H9 (cell line): ENCODE results near the gene PTPRF. TPM values are rescaled to one million over a fixed set of nuclear protein-coding genes. Genes with fewer than 3 reads are reported as not detected.
"Not testable (repeated sequence)": the region's sequence is repeated elsewhere in the genome, so short reads cannot be mapped to it uniquely, and the experiment has no call there.

Source experiments
- DNase-seq: peaks from one replicate; pipeline ENCODE4 v3.0.0-alpha.2; 2017
- H2AFZ ChIP-seq: one replicate; pipeline ENCODE4 v1.6.1; 2013; ENCODE audit warnings: mild to moderate bottlenecking, low read length, control low read depth, moderate library complexity
- H2AK5ac ChIP-seq: 2 replicates; pipeline ENCODE4 v1.6.1; 2013; ENCODE audit warnings: low read length, control low read depth, mixed read lengths; ENCODE audit not compliant: insufficient read length
- H2BK120ac ChIP-seq: one replicate; pipeline ENCODE4 v1.6.1; 2013; ENCODE audit warnings: low read depth, mild to moderate bottlenecking, low read length, control low read depth, inconsistent platforms; ENCODE audit not compliant: poor library complexity, severe bottlenecking
- H2BK12ac ChIP-seq: 2 replicates; pipeline ENCODE4 v1.6.1; 2013; ENCODE audit warnings: low read length, control low read depth, mixed read lengths, low read depth; ENCODE audit not compliant: insufficient read length
- H2BK15ac ChIP-seq: 2 replicates; pipeline ENCODE4 v1.6.1; 2013; ENCODE audit warnings: low read depth, low read length, control low read depth
- H2BK20ac ChIP-seq: one replicate; pipeline ENCODE4 v1.6.1; 2013; ENCODE audit warnings: low read depth, mild to moderate bottlenecking, low read length, control low read depth, inconsistent platforms; ENCODE audit not compliant: poor library complexity, severe bottlenecking
- H2BK5ac ChIP-seq: 2 replicates; pipeline ENCODE4 v1.6.1; 2013; ENCODE audit warnings: low read length, control low read depth, mixed read lengths; ENCODE audit not compliant: insufficient read length
- H3K14ac ChIP-seq: 2 replicates; pipeline ENCODE4 v1.6.1; 2013; ENCODE audit warnings: low read length, control low read depth; ENCODE audit not compliant: insufficient read depth
- H3K18ac ChIP-seq: 2 replicates; pipeline ENCODE4 v1.6.1; 2013; ENCODE audit warnings: low read depth, mild to moderate bottlenecking, mixed read lengths, low read length, control low read depth; ENCODE audit not compliant: insufficient read length
- H3K23ac ChIP-seq: 2 replicates; pipeline ENCODE4 v1.6.1; 2013; ENCODE audit warnings: low read length, control low read depth, mixed read lengths, low read depth; ENCODE audit not compliant: insufficient read length
- H3K23me2 ChIP-seq: 2 replicates; pipeline ENCODE4 v1.6.1; 2013; ENCODE audit warnings: low read depth, mild to moderate bottlenecking, mixed read lengths, low read length, control low read depth; ENCODE audit not compliant: insufficient read length, poor library complexity, severe bottlenecking
- H3K27ac ChIP-seq: 2 replicates; pipeline ENCODE4 v1.5.1; 2013; ENCODE audit warnings: low read length, control low read depth, mixed read lengths, low read depth; ENCODE audit not compliant: insufficient read length
- H3K27me3 ChIP-seq: 2 replicates; pipeline ENCODE4 v1.6.1; 2013; ENCODE audit warnings: low read length, control low read depth, inconsistent platforms; ENCODE audit not compliant: insufficient read depth
- H3K4ac ChIP-seq: 2 replicates; pipeline ENCODE4 v1.6.1; 2013; ENCODE audit warnings: low read depth, mild to moderate bottlenecking, control low read depth, inconsistent platforms, low read length, moderate library complexity
- H3K4me1 ChIP-seq: 2 replicates; pipeline ENCODE4 v1.6.1; 2013; ENCODE audit warnings: low read length, control low read depth, inconsistent platforms; ENCODE audit not compliant: insufficient read depth
- H3K4me2 ChIP-seq: 2 replicates; pipeline ENCODE4 v1.6.1; 2013; ENCODE audit warnings: low read length, control low read depth, mixed read lengths; ENCODE audit not compliant: insufficient read length, insufficient read depth
- H3K56ac ChIP-seq: 2 replicates; pipeline ENCODE4 v1.6.1; 2013; ENCODE audit warnings: low read depth, mild to moderate bottlenecking, mixed read lengths, low read length, control low read depth; ENCODE audit not compliant: insufficient read length
- H3K79me1 ChIP-seq: 2 replicates; pipeline ENCODE4 v1.6.1; 2013; ENCODE audit warnings: low read depth, mild to moderate bottlenecking, moderate library complexity, low read length, control low read depth, inconsistent platforms; ENCODE audit not compliant: insufficient read depth, poor library complexity, severe bottlenecking
- H3K79me2 ChIP-seq: 2 replicates; pipeline ENCODE4 v1.6.1; 2013; ENCODE audit warnings: low read length, control low read depth, inconsistent platforms; ENCODE audit not compliant: insufficient read depth
- H3K9ac ChIP-seq: 2 replicates; pipeline ENCODE4 v1.6.1; 2013; ENCODE audit warnings: low read length, control low read depth, mixed read lengths; ENCODE audit not compliant: insufficient read length; ENCODE audit errors: extremely low read depth
- H3K9me3 ChIP-seq: one replicate; pipeline ENCODE4 v1.6.1; 2013; ENCODE audit warnings: low read depth, low read length, inconsistent platforms; ENCODE audit not compliant: control insufficient read depth
- H3T11ph ChIP-seq: one replicate; pipeline ENCODE4 v1.6.1; 2013; ENCODE audit warnings: mild to moderate bottlenecking, low read length, control low read depth, inconsistent platforms
- H4K20me1 ChIP-seq: one replicate; pipeline ENCODE4 v1.6.1; 2013; ENCODE audit not compliant: control insufficient read depth, insufficient read length, insufficient read depth
- H4K5ac ChIP-seq: 2 replicates; pipeline ENCODE4 v1.6.1; 2013; ENCODE audit warnings: low read depth, mild to moderate bottlenecking, mixed read lengths, low read length, control low read depth; ENCODE audit not compliant: insufficient read length
- H4K8ac ChIP-seq: replicated peaks from 2 replicates; pipeline ENCODE4 v1.6.1; 2013; ENCODE audit warnings: low read length, control low read depth, mixed read lengths, low read depth; ENCODE audit not compliant: insufficient read length
- H4K91ac ChIP-seq: 2 replicates; pipeline ENCODE4 v1.6.1; 2013; ENCODE audit warnings: low read depth, mild to moderate bottlenecking, moderate library complexity, mixed read lengths, low read length, control low read depth; ENCODE audit not compliant: insufficient read length
- H3K27ac Mint-ChIP-seq, 3 experiments: 2 replicates in 2 of 3; 3 replicates in 1 of 3; pipeline ENCODE4 v1.8.0; 2020 to 2021; ENCODE audit warnings: mixed read lengths in 3 of 3, mild to moderate bottlenecking in 1 of 3, moderate library complexity in 1 of 3
- H3K27me3 Mint-ChIP-seq: 2 replicates; pipeline ENCODE4 v1.8.0; 2021; ENCODE audit warnings: low read depth, mild to moderate bottlenecking, moderate library complexity, mixed read lengths
- H3K36me3 Mint-ChIP-seq, 3 experiments: 2 replicates in 2 of 3; 3 replicates in 1 of 3; pipeline ENCODE4 v1.8.0; 2020 to 2021; ENCODE audit warnings: low read depth in 3 of 3, mixed read lengths in 3 of 3; ENCODE audit not compliant: insufficient read depth in 1 of 3
- H3K4me1 Mint-ChIP-seq, 2 experiments: 2 replicates each; pipeline ENCODE4 v1.8.0; 2020; ENCODE audit warnings: mixed read lengths in 2 of 2
- H3K4me3 Mint-ChIP-seq, 2 experiments: 2 replicates in 1 of 2; 3 replicates in 1 of 2; pipeline ENCODE4 v1.8.0; 2020 to 2021; ENCODE audit warnings: mild to moderate bottlenecking in 2 of 2, mixed read lengths in 2 of 2, moderate library complexity in 1 of 2
- H3K9me3 Mint-ChIP-seq, 2 experiments: 2 replicates in 1 of 2; 3 replicates in 1 of 2; pipeline ENCODE4 v1.8.0; 2020; ENCODE audit warnings: mild to moderate bottlenecking in 2 of 2, mixed read lengths in 2 of 2, moderate library complexity in 1 of 2
- CTCF ChIP-seq: fragments of 200-600 bp; sonication (generic); conservative IDR thresholded peaks from 3 replicates; pipeline ENCODE4 v1.8.0; 2021; ENCODE audit warnings: antibody characterized with exemption, mild to moderate bottlenecking
- WGBS: extraction: QIAGEN DNeasy Blood & Tissue Kit; methylation state at CpG from one replicate; pipeline ENCODE4 v1.1.7; 2013; ENCODE audit warnings: missing lambda C conversion rate, low lambda C conversion rate, mixed read lengths; ENCODE audit not compliant: insufficient read length; ENCODE audit errors: extremely low coverage; 5-methylcytosine and 5-hydroxymethylcytosine counted together
- total RNA-seq: library from RNA; stranded (reverse); gene quantifications from 2 replicates; pipeline ENCODE4 v1.2.1, GENCODE V29; 2021

The PTPRF gene
- total RNA-seq, 1 experiment from 2014 or later = 193 TPM

- Histone ChIP-seq H4K91ac (no peak overlapping the region), H2BK20ac (no peak overlapping the region), H3K79me2 (no peaks in the 10 kb centered on the region)
These were observed 106.6 kb downstream of the PTPRF start for GRCh38 chr1:43637267-43637666.

GRCh38 chr1:43638381-43638780, 107.7 kb downstream of the PTPRF start:
- WGBS = no CpG with 5 or more reads among the region's 4 CpGs
- not testable (repeated sequence) for H3K27me3 Mint-ChIP-seq, H3K27me3 ChIP-seq, H2BK120ac ChIP-seq, H3K79me1 ChIP-seq, H3K9ac ChIP-seq, H2AK5ac ChIP-seq, H3K18ac ChIP-seq, H3K36me3 Mint-ChIP-seq, H3K4ac ChIP-seq, H3K27ac Mint-ChIP-seq, H3K9me3 ChIP-seq, H3K4me1 Mint-ChIP-seq, H3K14ac ChIP-seq, H3K27ac ChIP-seq, H3K79me2 ChIP-seq, H3K4me2 ChIP-seq, H3K23ac ChIP-seq, H2BK20ac ChIP-seq, H3K4me3 Mint-ChIP-seq, H2AFZ ChIP-seq, H3K4me1 ChIP-seq, H3T11ph ChIP-seq, H4K91ac ChIP-seq, H2BK12ac ChIP-seq, H2BK5ac ChIP-seq, H2BK15ac ChIP-seq, H4K20me1 ChIP-seq, H3K23me2 ChIP-seq, H3K9me3 Mint-ChIP-seq, H4K8ac ChIP-seq, H4K5ac ChIP-seq, H3K56ac ChIP-seq, DNase-seq

More at GRCh38 chr1:43637267-43637666, 106.6 kb downstream of the PTPRF start:
- Histone ChIP-seq H3K14ac (no peak overlapping the region), H2AFZ (no peak overlapping the region), H3K4me2 (no peak overlapping the region), H2BK5ac (no peak overlapping the region), H3K27ac (no peak overlapping the region), H3K9me3 (no peaks in the 10 kb centered on the region), H3K4me1 (no peaks in the 10 kb centered on the region), H3K79me1 (no peaks in the 10 kb centered on the region), H4K8ac (no peak overlapping the region), H4K20me1 (no peaks in the 10 kb centered on the region), H3K23me2 (no peaks in the 10 kb centered on the region), H3T11ph (no peak overlapping the region), H3K23ac (no peak overlapping the region), H2AK5ac (no peak overlapping the region), H3K18ac (no peak overlapping the region), H2BK15ac (no peak overlapping the region), H3K27me3 (no peaks in the 10 kb centered on the region), H2BK120ac (no peak overlapping the region), H3K9ac (no peak overlapping the region), H4K5ac (no peak overlapping the region), H3K56ac (no peak overlapping the region), H3K4ac (no peak overlapping the region), H2BK12ac (no peak overlapping the region)
- DNase-seq = no peak
- H3K4me3 Mint-ChIP-seq = no peak overlapping the region
- no peaks in the 10 kb centered on the region for H3K36me3 Mint-ChIP-seq
- peaks cover 3% of the 10 kb centered on the region; the same call in 1 of the 2 replicates for H3K27me3 Mint-ChIP-seq
- whole genome bisulfite sequencing = 100% methylated on average over 2 of the region's 7 CpGs
- H3K4me1 Mint-ChIP-seq = peaks cover 8 to 9% of the 10 kb centered on the region in 2 experiments
- H3K27ac Mint-ChIP-seq = no peak overlapping the region
- no peaks in the 10 kb centered on the region for H3K9me3 Mint-ChIP-seq
- TF ChIP-seq CTCF = no peak
